ENCODE data around the gene LKAAEAR1.

DNA sequence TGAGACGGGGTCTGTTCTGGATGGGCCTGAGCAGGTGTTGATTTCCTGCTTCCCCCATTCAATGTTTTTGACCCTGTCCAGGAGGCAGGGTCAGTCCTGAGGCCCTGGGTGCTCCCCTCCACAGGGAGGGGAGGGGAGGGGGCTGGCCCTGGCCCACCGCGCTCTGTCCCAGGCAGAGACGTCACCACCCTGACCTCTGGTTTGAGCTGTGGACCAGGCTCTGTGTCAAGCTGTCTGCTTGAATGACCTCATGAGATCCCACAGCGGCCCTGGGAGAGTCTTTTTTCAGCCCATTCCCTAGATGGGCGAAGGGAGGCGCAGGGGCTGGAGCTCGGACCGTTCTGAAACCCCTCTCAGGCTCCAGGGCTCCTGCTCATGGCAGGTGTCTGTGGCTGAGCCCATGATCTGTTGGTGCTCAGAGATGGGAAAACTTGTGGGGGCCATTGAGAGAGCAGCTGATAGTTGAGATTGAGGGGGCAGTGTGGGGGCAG is 8.9 kb upstream of the LKAAEAR1 start:
- TF ChIP-seq, protein P1, sequence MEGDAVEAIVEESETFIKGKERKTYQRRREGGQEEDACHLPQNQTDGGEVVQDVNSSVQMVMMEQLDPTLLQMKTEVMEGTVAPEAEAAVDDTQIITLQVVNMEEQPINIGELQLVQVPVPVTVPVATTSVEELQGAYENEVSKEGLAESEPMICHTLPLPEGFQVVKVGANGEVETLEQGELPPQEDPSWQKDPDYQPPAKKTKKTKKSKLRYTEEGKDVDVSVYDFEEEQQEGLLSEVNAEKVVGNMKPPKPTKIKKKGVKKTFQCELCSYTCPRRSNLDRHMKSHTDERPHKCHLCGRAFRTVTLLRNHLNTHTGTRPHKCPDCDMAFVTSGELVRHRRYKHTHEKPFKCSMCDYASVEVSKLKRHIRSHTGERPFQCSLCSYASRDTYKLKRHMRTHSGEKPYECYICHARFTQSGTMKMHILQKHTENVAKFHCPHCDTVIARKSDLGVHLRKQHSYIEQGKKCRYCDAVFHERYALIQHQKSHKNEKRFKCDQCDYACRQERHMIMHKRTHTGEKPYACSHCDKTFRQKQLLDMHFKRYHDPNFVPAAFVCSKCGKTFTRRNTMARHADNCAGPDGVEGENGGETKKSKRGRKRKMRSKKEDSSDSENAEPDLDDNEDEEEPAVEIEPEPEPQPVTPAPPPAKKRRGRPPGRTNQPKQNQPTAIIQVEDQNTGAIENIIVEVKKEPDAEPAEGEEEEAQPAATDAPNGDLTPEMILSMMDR (IDR thresholded peaks at IDR 0.05) = no peak
- no peak for TF ChIP-seq POLR2A (IDR thresholded peaks at IDR 0.05)

All from Peyer's patch (tissue), 4 donors.